A172 (cell line): ENCODE measurements around the gene CCL23. TPM values are rescaled to one million over a fixed set of nuclear protein-coding genes. Genes with fewer than 3 reads are reported as not detected.

Experiments
- DNase-seq: peaks from one replicate; pipeline ENCODE4 v3.0.0-alpha.2; 2015; ENCODE audit warnings: low spot score
- total RNA-seq: library from RNA; depleted of rRNA; stranded (reverse); fragments of >200 nt; shearing (Covaris generic); gene quantifications from 2 replicates; pipeline ENCODE4 v1.2.3, GENCODE V29; 2014; rRNA removed

The CCL23 gene
- total RNA-seq, 1 experiment from 2014 or later, result not detected

DNA sequence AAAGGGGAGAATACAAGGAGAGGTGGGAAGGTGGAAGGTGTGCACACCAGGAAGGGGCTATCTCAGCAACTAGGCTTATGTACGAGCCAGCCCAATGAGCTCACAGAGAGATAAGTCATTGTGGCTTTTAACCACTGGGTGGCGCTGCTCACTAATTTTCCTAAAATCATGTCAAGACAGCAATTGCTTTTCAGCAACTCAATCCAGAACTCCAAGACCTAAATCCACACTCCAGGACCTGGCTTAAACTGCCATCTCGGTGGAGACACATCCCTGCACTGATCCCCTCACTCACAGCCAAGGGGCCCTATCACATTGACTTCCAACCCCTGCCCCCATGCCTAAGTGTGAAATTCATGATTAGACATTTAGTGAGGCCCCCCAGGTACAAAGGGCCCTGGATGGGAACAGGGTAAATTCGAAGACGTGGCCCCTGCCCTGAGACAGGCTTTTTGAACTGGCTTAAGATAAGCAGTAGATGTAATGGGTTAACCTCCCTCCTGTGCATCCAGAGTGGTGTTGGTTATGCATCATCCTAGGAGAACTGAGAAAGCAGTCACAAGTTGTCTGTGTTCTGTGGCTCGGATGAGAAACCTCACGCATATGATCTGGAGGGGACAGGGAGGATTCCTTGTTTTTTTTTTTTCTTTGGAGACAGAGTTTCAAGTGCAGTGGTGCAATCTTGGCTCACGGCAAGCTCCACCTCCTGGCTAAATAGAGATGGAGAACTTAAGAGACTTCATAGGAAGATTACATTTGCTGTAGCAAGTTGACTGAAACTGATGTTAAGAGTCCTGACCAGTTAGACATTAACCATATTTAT lies 48.0 kb downstream of the CCL23 start:
- DNase-seq, result peak; percentile 71

DNA sequence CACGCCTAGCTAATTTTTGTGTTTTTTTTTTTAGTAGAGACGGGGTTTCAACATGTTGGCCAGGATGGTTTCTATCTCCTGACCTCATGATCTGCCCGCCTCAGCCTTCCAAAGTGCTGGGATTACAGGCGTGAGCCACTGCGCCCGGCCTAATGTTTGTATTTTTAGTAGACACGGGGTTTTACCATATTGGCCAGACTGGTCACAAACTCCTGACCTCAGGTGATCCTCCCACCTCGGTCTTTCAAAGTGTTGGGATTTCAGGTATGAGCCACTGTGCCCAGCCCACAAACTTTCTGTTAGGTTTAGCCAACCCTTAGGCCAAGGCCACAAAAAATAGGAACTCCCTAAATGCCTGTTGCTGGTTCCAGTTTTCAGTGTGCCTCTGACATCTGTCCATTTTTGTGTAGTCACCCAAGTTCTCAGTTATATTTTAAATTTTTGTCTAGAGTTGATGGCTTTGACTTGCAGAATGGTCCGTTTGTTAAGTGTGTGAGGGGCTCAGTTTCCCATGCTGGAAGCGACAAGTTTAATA lies 49.2 kb downstream of the CCL23 start:
- DNase-seq, result no peak

DNA sequence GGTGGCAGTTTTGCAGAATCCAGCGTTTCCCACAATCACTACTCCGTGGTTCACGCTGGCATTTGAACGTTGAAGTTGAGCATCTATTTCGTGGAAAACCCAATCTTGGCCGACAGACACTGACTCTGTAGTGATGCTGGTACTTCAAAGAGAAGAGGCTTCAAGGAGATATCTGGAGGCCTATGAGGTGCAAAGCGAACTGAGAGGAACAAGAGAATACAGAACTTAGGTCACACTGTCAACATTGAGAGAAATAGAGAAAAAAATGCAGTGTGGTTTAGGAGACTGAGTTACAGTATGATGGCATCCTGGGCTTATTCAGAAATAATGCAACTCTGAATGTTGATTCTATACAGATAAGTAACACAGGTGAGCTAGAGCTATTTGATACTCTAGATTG lies 52.5 kb downstream of the CCL23 start:
- no peak for DNase-seq

DNA sequence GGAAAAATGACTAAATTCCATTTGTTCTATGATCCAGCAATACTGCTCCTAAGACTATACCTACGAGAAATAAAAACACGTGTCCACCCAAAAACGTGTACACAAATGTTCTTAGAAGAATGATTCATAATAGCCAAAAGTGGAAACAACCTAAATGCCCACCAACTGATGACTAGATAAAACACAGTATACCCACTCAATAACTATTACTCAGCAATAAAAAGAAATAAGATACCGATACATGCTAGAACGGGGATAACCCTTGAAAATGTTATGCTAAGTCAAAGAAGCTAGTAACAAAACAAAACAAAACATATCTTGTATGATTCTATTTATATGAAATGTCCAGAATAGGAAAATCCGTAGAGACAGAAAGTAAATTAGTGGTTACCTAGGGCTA lies 54.1 kb downstream of the CCL23 start:
- no peak for DNase-seq

Other genes starting within 250 kb of the CCL23 start
- gene MMP28, start 222.3 kb downstream of the CCL23 start, total RNA-seq, result 0.57 and 1.6 TPM in 2 replicates
- 20.3 and 31.1 TPM in 2 replicates for gene TAF15, start 208.5 kb downstream of the CCL23 start, total RNA-seq
- not detected in 2 replicates for gene HEATR9, start 149.1 kb downstream of the CCL23 start, total RNA-seq
- not detected in 2 replicates for gene CCL5, start 137.6 kb downstream of the CCL23 start, total RNA-seq
- gene RDM1, start 87.2 kb downstream of the CCL23 start, total RNA-seq, result 7.1 and 8.1 TPM in 2 replicates
- gene LYZL6, start 74.3 kb downstream of the CCL23 start, total RNA-seq, result not detected in 2 replicates
- not detected in 2 replicates for gene CCL16, start 36.5 kb downstream of the CCL23 start, total RNA-seq
- not detected in 2 replicates for gene CCL14, start 31.2 kb downstream of the CCL23 start, total RNA-seq
- not detected in 2 replicates for gene CCL15, start 16.4 kb downstream of the CCL23 start, total RNA-seq
- gene CCL18, start 46.3 kb upstream of the CCL23 start, total RNA-seq, result not detected in 2 replicates
- not detected in 2 replicates for gene CCL3, start 72.2 kb upstream of the CCL23 start, total RNA-seq
- gene CCL4, start 85.9 kb upstream of the CCL23 start, total RNA-seq, result not detected in 2 replicates
- 1.9 and 3.7 TPM in 2 replicates for gene TBC1D3B, start 158.7 kb upstream of the CCL23 start, total RNA-seq
- not detected in 2 replicates for gene CCL3L1, start 178.8 kb upstream of the CCL23 start, total RNA-seq
- gene CCL4L2, start 193.1 kb upstream of the CCL23 start, total RNA-seq, result not detected in 2 replicates
- gene TBC1D3I, start 246.6 kb upstream of the CCL23 start, total RNA-seq, result 0.22 TPM in 1 of 2 replicates, not detected in the other